Anterior cingulate cortex (tissue), 58 donors: ENCODE results near the gene CBFA2T2.
"Not testable (repeated sequence)": the region's sequence is repeated elsewhere in the genome, so short reads cannot be mapped to it uniquely, and the experiment has no call there.

Experiments used
- DNase-seq, 58 donors: peaks; one replicate each; lab custom pipeline; 2025; lab: John Stamatoyannopoulos, UW

The CBFA2T2 gene

GRCh38 chr20:33568868-33569801, 79.2 kb downstream of the CBFA2T2 start:
- DNase-seq, result no peak

GRCh38 chr20:33569802-33570391, 80.0 kb downstream of the CBFA2T2 start:
- DNase-seq, result no peak

GRCh38 chr20:33570743-33571142, 80.8 kb downstream of the CBFA2T2 start:
- DNase-seq, result no peak

GRCh38 chr20:33573268-33573667, 83.4 kb downstream of the CBFA2T2 start:
- DNase-seq, result not testable (repeated sequence)

- DNase-seq, result no peak
Observed at GRCh38 chr20:33575282-33575681, 85.4 kb downstream of the CBFA2T2 start.

GRCh38 chr20:33576432-33577125, 86.7 kb downstream of the CBFA2T2 start:
- DNase-seq, result peak in 38 of 58 donors; percentile 3 to 56 (median 26)

GRCh38 chr20:33578510-33578909, 88.6 kb downstream of the CBFA2T2 start:
- peak in 1 of 58 donors; percentile 9 for DNase-seq

GRCh38 chr20:33583143-33583542, 93.2 kb downstream of the CBFA2T2 start:
- DNase-seq, result no peak

GRCh38 chr20:33584976-33585375, 95.1 kb downstream of the CBFA2T2 start:
- DNase-seq, result no peak

- no peak for DNase-seq
Observed at GRCh38 chr20:33585413-33585812, 95.5 kb downstream of the CBFA2T2 start.

- peak in 1 of 58 donors; percentile 11 for DNase-seq
Observed at GRCh38 chr20:33589059-33589458, 99.2 kb downstream of the CBFA2T2 start.

GRCh38 chr20:33591901-33592300, 102.0 kb downstream of the CBFA2T2 start:
- not testable (repeated sequence) for DNase-seq

GRCh38 chr20:33594743-33595142, 104.8 kb downstream of the CBFA2T2 start:
- no peak for DNase-seq

- DNase-seq, result no peak
Observed at GRCh38 chr20:33600414-33600813, 110.5 kb downstream of the CBFA2T2 start.

- DNase-seq, result no peak
Observed at GRCh38 chr20:33600981-33601380, 111.1 kb downstream of the CBFA2T2 start.

- DNase-seq, result no peak
Observed at GRCh38 chr20:33601861-33602260, 112.0 kb downstream of the CBFA2T2 start.

- DNase-seq, result no peak
Observed at GRCh38 chr20:33602826-33603590, 113.1 kb downstream of the CBFA2T2 start.

GRCh38 chr20:33604084-33604990, 114.4 kb downstream of the CBFA2T2 start:
- DNase-seq, result peak in 10 of 58 donors; percentile 1 to 35 (median 4)

GRCh38 chr20:33604991-33605370, 115.1 kb downstream of the CBFA2T2 start:
- no peak for DNase-seq
